Stimulated activated CD8-positive, alpha-beta memory T cell treated with anti-CD3 and anti-CD28 coated beads, Interleukin-15, amount 100 ng/mL, for 1 hour (primary cell): ENCODE measurements around the gene NUP155.
"Not testable (repeated sequence)": the region's sequence is repeated elsewhere in the genome, so short reads cannot be mapped to it uniquely, and the experiment has no call there.

ENCODE experiments used
- DNase-seq: peaks from one replicate; pipeline ENCODE4 v3.0.0-alpha.2; 2020; ENCODE audit warnings: low read depth

The NUP155 gene

GRCh38 chr5:37275511-37275910 lies 95.4 kb downstream of the NUP155 start:
- no peak for DNase-seq

- no peak for DNase-seq
Measured at GRCh38 chr5:37272511-37272910, 98.4 kb downstream of the NUP155 start.

- DNase-seq, result not testable (repeated sequence)
Measured at GRCh38 chr5:37268100-37268499, 102.8 kb downstream of the NUP155 start.

GRCh38 chr5:37255774-37256358 lies 115.0 kb downstream of the NUP155 start:
- no peak for DNase-seq

- no peak for DNase-seq
Measured at GRCh38 chr5:37254581-37254980, 116.3 kb downstream of the NUP155 start.

- no peak for DNase-seq
Measured at GRCh38 chr5:37251665-37252064, 119.2 kb downstream of the NUP155 start.

GRCh38 chr5:37249815-37250164 lies 121.1 kb downstream of the NUP155 start:
- no peak for DNase-seq

GRCh38 chr5:37248970-37249814 lies 121.7 kb downstream of the NUP155 start, which contains the start of gene CPLANE1:
TSS of gene CPLANE1 (minus strand) at chr5:37249376. CDS start at chr5:37247698, 1,678 bp downstream.
- peak; percentile 21 for DNase-seq

GRCh38 chr5:37248421-37248969 lies 122.4 kb downstream of the NUP155 start:
- DNase-seq, result no peak

- DNase-seq, result no peak
Measured at GRCh38 chr5:37247496-37247895, 123.4 kb downstream of the NUP155 start.

GRCh38 chr5:37247036-37247435 lies 123.9 kb downstream of the NUP155 start:
- DNase-seq, result no peak
